Measurements from ENCODE around the gene BCL7C. TPM values are rescaled to one million over a fixed set of nuclear protein-coding genes. Genes with fewer than 3 reads are reported as not detected.

Gene BCL7C
- total RNA-seq, 1 donor: 33.3 TPM

- DNase-seq (ENCODE audit: insufficient read length, low spot score, missing footprints): no peak
- Histone ChIP-seq H3K27me3 (ENCODE audit: insufficient read depth, low read length) (no peaks in the 10 kb centered on the region), H3K79me2 (ENCODE audit: insufficient read depth, low read length) (no peaks in the 10 kb centered on the region)
Measured at GRCh38 chr16:30844346-30844670, 49.6 kb downstream of the BCL7C start.

GRCh38 chr16:30843501-30843900, 50.4 kb downstream of the BCL7C start:
- H3K4me1 ChIP-seq (ENCODE audit: insufficient read depth, low read length): peaks cover 4% of the 10 kb centered on the region
- no peak overlapping the region for H3K4me2 ChIP-seq (ENCODE audit: insufficient read depth, low read length)
- H4K20me1 ChIP-seq (ENCODE audit: insufficient read depth, low read length): no peaks in the 10 kb centered on the region
- no peak overlapping the region for H3K27ac ChIP-seq (ENCODE audit: low read depth, low read length)
- no peaks in the 10 kb centered on the region for H3K79me2 ChIP-seq (ENCODE audit: insufficient read depth, low read length)
- H3K4me3 ChIP-seq (ENCODE audit: insufficient read depth, low read length): no peak overlapping the region
- DNase-seq (ENCODE audit: insufficient read length, low spot score, missing footprints): no peak
- no peaks in the 10 kb centered on the region for H3K9me3 ChIP-seq (ENCODE audit: low read depth, low read length)
- TF ChIP-seq CTCF (IDR thresholded peaks at IDR 0.05; ENCODE audit: extremely low read depth, low read depth, low read length): no peak
- no peak overlapping the region for H2AFZ ChIP-seq (ENCODE audit: low read length)
- H3K36me3 ChIP-seq (ENCODE audit: insufficient read depth, low read length): no peaks in the 10 kb centered on the region
- no peaks in the 10 kb centered on the region for H3K27me3 ChIP-seq (ENCODE audit: insufficient read depth, low read length)

More at GRCh38 chr16:30844346-30844670, 49.6 kb downstream of the BCL7C start:
- no peak overlapping the region for H3K4me3 ChIP-seq (ENCODE audit: insufficient read depth, low read length)
- no peak overlapping the region for H3K4me2 ChIP-seq (ENCODE audit: insufficient read depth, low read length)
- H4K20me1 ChIP-seq (ENCODE audit: insufficient read depth, low read length): no peaks in the 10 kb centered on the region
- no peak for TF ChIP-seq CTCF (IDR thresholded peaks at IDR 0.05; ENCODE audit: extremely low read depth, low read depth, low read length)
- no peak overlapping the region for H3K27ac ChIP-seq (ENCODE audit: low read depth, low read length)
- no peak overlapping the region for H2AFZ ChIP-seq (ENCODE audit: low read length)
- H3K36me3 ChIP-seq (ENCODE audit: insufficient read depth, low read length): no peaks in the 10 kb centered on the region
- no peaks in the 10 kb centered on the region for H3K9me3 ChIP-seq (ENCODE audit: low read depth, low read length)
- peaks cover 4% of the 10 kb centered on the region for H3K4me1 ChIP-seq (ENCODE audit: insufficient read depth, low read length)

- H3K4me1 ChIP-seq (ENCODE audit: insufficient read depth, low read length): peaks cover 4% of the 10 kb centered on the region
- no peak overlapping the region for H3K4me2 ChIP-seq (ENCODE audit: insufficient read depth, low read length)
- H3K4me3 ChIP-seq (ENCODE audit: insufficient read depth, low read length): no peak overlapping the region
- no peak overlapping the region for H2AFZ ChIP-seq (ENCODE audit: low read length)
- no peak for TF ChIP-seq CTCF (IDR thresholded peaks at IDR 0.05; ENCODE audit: extremely low read depth, low read depth, low read length)
- H3K79me2 ChIP-seq (ENCODE audit: insufficient read depth, low read length): no peaks in the 10 kb centered on the region
- no peaks in the 10 kb centered on the region for H3K36me3 ChIP-seq (ENCODE audit: insufficient read depth, low read length)
- no peak overlapping the region for H3K27ac ChIP-seq (ENCODE audit: low read depth, low read length)
- no peak for DNase-seq (ENCODE audit: insufficient read length, low spot score, missing footprints)
- H3K27me3 ChIP-seq (ENCODE audit: insufficient read depth, low read length): no peaks in the 10 kb centered on the region
- no peaks in the 10 kb centered on the region for H4K20me1 ChIP-seq (ENCODE audit: insufficient read depth, low read length)
- no peaks in the 10 kb centered on the region for H3K9me3 ChIP-seq (ENCODE audit: low read depth, low read length)
Measured at GRCh38 chr16:30842971-30843370, 50.9 kb downstream of the BCL7C start.

- no peak overlapping the region for H3K4me3 ChIP-seq (ENCODE audit: insufficient read depth, low read length)
- H2AFZ ChIP-seq (ENCODE audit: low read length): no peak overlapping the region
- no peak overlapping the region for H3K4me2 ChIP-seq (ENCODE audit: insufficient read depth, low read length)
- H3K27me3 ChIP-seq (ENCODE audit: insufficient read depth, low read length): no peaks in the 10 kb centered on the region
- peaks cover 4% of the 10 kb centered on the region for H3K4me1 ChIP-seq (ENCODE audit: insufficient read depth, low read length)
- H3K9me3 ChIP-seq (ENCODE audit: low read depth, low read length): no peaks in the 10 kb centered on the region
- TF ChIP-seq CTCF (IDR thresholded peaks at IDR 0.05; ENCODE audit: extremely low read depth, low read depth, low read length): no peak
- H3K79me2 ChIP-seq (ENCODE audit: insufficient read depth, low read length): no peaks in the 10 kb centered on the region
- H3K27ac ChIP-seq (ENCODE audit: low read depth, low read length): no peak overlapping the region
- DNase-seq (ENCODE audit: insufficient read length, low spot score, missing footprints): no peak
- no peaks in the 10 kb centered on the region for H3K36me3 ChIP-seq (ENCODE audit: insufficient read depth, low read length)
- no peaks in the 10 kb centered on the region for H4K20me1 ChIP-seq (ENCODE audit: insufficient read depth, low read length)
Measured at GRCh38 chr16:30841332-30841731, 52.5 kb downstream of the BCL7C start.

All from osteoblast (primary cell).